HL-60 (cell line): Measurements from ENCODE around the gene ZAR1.

Experiments
- REST ChIP-seq: IDR thresholded peaks from 2 replicates; pipeline ENCODE4 v1.6.1; 2012; ENCODE audit warnings: low read depth; ENCODE audit not compliant: insufficient replicate concordance
- SPI1 ChIP-seq: IDR thresholded peaks from 2 replicates; pipeline ENCODE4 v1.6.1; 2012; ENCODE audit warnings: low read depth, mild to moderate bottlenecking, borderline replicate concordance
- TF ChIP-seq, protein P1 (sequence below): IDR thresholded peaks from one replicate; pipeline ENCODE4 v1.5.1; 2011; ENCODE audit warnings: low read length, control low read depth, inconsistent platforms; ENCODE audit not compliant: insufficient read depth

- TF ChIP-seq, protein P1, sequence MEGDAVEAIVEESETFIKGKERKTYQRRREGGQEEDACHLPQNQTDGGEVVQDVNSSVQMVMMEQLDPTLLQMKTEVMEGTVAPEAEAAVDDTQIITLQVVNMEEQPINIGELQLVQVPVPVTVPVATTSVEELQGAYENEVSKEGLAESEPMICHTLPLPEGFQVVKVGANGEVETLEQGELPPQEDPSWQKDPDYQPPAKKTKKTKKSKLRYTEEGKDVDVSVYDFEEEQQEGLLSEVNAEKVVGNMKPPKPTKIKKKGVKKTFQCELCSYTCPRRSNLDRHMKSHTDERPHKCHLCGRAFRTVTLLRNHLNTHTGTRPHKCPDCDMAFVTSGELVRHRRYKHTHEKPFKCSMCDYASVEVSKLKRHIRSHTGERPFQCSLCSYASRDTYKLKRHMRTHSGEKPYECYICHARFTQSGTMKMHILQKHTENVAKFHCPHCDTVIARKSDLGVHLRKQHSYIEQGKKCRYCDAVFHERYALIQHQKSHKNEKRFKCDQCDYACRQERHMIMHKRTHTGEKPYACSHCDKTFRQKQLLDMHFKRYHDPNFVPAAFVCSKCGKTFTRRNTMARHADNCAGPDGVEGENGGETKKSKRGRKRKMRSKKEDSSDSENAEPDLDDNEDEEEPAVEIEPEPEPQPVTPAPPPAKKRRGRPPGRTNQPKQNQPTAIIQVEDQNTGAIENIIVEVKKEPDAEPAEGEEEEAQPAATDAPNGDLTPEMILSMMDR: no peak
- no peak for TF ChIP-seq REST
- no peak for TF ChIP-seq SPI1
Measured at GRCh38 chr4:48470570-48470969, 19.5 kb upstream of the ZAR1 start.
